GM06990 (cell line): ENCODE measurements around the gene CARS2.
"Not testable (repeated sequence)": the region's sequence is repeated elsewhere in the genome, so short reads cannot be mapped to it uniquely, and the experiment has no call there.

ENCODE experiments used
- DNase-seq: peaks from one replicate; pipeline ENCODE4 v3.0.0-alpha.2; 2011; ENCODE audit not compliant: insufficient read length; ENCODE audit errors: extremely low read depth
- H3K27me3 ChIP-seq: replicated peaks from 2 replicates; pipeline ENCODE4 v1.6.0; 2011; ENCODE audit warnings: low read length; ENCODE audit not compliant: control insufficient read depth, insufficient read depth
- H3K36me3 ChIP-seq: 2 replicates; pipeline ENCODE4 v1.5.1; 2011; ENCODE audit warnings: low read length; ENCODE audit not compliant: control insufficient read depth, insufficient read depth
- H3K4me3 ChIP-seq: replicated peaks from 2 replicates; pipeline ENCODE4 v1.5.1; 2011; ENCODE audit warnings: low read depth, mild to moderate bottlenecking, control low read depth, low read length
- TF ChIP-seq, protein P1 (sequence below): IDR thresholded peaks from 2 replicates; pipeline ENCODE4 v1.5.1; 2011; ENCODE audit warnings: low read length, control low read depth, mild to moderate bottlenecking, inconsistent platforms; ENCODE audit not compliant: insufficient read depth, poor library complexity, severe bottlenecking

The CARS2 gene

DNA sequence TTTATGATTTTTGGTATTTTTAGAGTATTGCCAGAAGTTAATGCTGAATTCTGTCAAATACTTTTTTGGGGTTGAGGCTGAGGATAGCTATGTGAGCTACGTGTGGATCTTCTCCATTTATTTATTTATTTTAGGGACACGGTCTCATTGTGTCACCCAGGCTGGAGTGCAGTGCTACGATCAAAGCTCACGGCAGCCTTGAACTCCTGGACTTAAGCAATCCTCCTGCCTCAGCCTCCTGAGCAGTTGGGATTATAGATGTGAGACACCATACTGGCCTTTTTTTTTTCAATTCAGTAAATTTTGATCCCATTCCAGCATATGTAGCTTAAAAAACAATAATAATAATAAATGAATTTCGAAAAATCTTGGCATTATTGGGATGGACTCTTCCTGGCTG, 28.6 kb upstream of the CARS2 start:
- H3K4me3 ChIP-seq: no peak overlapping the region
- TF ChIP-seq, protein P1, sequence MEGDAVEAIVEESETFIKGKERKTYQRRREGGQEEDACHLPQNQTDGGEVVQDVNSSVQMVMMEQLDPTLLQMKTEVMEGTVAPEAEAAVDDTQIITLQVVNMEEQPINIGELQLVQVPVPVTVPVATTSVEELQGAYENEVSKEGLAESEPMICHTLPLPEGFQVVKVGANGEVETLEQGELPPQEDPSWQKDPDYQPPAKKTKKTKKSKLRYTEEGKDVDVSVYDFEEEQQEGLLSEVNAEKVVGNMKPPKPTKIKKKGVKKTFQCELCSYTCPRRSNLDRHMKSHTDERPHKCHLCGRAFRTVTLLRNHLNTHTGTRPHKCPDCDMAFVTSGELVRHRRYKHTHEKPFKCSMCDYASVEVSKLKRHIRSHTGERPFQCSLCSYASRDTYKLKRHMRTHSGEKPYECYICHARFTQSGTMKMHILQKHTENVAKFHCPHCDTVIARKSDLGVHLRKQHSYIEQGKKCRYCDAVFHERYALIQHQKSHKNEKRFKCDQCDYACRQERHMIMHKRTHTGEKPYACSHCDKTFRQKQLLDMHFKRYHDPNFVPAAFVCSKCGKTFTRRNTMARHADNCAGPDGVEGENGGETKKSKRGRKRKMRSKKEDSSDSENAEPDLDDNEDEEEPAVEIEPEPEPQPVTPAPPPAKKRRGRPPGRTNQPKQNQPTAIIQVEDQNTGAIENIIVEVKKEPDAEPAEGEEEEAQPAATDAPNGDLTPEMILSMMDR: no peak
- DNase-seq: no peak
- H3K36me3 ChIP-seq: no peaks in the 10 kb centered on the region
- H3K27me3 ChIP-seq: no peaks in the 10 kb centered on the region

DNA sequence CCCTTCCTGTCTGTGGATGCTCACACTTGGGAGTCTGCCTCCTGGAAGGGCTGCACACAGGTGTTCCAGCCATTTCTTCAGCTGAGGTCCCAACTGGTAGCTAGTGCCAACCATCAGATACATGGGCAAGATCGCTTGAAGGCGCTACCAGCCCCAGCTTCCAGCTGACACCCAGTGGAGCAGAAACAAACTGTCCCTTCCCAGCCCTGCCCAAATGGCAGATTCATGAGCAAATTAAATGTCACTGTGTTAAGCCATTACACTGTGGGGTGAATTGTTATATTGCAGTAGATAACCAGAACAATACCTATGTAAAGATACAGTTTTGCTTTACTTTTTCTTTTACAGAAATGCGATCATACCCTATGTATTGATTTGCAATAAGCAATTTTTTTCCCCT, 25.2 kb upstream of the CARS2 start:
- H3K36me3 ChIP-seq: no peaks in the 10 kb centered on the region
- DNase-seq: no peak

DNA sequence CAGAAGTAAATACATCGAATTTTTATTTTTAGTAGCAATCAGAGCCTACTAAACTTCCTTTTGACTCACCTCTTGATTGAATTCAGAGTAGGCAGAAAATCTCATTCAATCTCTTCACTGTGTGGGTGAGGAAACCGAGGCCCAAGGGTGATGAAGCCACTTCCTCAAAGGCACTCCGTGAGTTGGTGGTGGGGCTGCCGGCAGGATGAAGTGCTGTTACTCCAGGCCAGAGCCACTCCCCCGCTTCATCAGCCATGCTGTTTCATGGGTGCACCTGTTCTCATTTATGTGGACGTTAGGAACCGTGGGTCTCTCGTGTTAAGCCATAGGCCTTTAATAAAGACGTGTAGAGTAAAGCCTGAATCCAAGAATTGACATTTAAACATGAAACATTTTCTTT, 20.8 kb upstream of the CARS2 start:
- DNase-seq: no peak

More for the DNA sequence above, 25.2 kb upstream of the CARS2 start:
- TF ChIP-seq, protein P1: no peak
- Histone ChIP-seq H3K4me3 (no peak overlapping the region), H3K27me3 (no peaks in the 10 kb centered on the region)

DNA sequence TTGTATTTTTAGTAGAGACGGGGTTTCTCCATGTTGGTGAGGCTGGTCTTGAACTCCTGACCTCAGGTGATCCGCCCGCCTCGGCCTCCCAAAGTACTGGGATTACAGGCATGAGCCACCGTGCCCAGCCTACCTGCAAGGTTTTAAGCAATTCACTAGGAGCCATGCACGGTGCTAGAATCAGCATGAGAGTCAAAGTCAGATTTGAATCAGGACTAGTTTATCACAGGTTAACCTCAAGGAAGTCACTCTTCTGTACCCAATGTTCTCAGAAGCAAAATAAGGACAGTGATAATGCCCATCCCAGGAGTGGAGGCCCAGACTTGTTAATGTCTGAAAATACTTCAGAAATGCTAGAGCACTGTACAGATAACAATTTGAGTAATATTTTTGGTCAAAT, 20.2 kb upstream of the CARS2 start:
- not testable (repeated sequence) for DNase-seq, H3K4me3 ChIP-seq, H3K36me3 ChIP-seq, H3K27me3 ChIP-seq

More for the DNA sequence above, 20.8 kb upstream of the CARS2 start:
- no peaks in the 10 kb centered on the region for H3K36me3 ChIP-seq
- no peaks in the 10 kb centered on the region for H3K27me3 ChIP-seq
- TF ChIP-seq, protein P1: no peak
- no peak overlapping the region for H3K4me3 ChIP-seq

DNA sequence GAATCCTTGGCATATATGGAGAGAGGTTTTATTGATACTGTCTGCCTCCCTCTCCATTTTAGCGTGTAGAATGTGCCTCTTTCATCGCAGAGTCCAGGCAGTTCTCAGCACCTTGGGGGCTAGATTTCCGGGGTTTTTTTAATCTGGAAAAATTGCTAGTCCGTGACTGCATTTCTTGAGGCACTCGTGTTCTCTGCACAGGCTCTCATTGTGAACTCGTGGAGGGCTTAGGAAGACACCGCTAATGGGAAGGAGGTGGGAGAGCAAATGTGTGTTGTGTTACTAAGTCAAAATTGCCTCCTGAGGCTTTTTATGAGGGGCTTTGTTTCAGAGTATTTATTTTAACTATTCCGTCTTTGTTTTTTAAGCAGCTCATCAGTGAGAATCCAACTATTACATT, 17.7 kb upstream of the CARS2 start:
- TF ChIP-seq, protein P1: no peak
- H3K36me3 ChIP-seq: peaks cover 8% of the 10 kb centered on the region
- no peaks in the 10 kb centered on the region for H3K27me3 ChIP-seq
- no peak overlapping the region for H3K4me3 ChIP-seq
- DNase-seq: no peak

DNA sequence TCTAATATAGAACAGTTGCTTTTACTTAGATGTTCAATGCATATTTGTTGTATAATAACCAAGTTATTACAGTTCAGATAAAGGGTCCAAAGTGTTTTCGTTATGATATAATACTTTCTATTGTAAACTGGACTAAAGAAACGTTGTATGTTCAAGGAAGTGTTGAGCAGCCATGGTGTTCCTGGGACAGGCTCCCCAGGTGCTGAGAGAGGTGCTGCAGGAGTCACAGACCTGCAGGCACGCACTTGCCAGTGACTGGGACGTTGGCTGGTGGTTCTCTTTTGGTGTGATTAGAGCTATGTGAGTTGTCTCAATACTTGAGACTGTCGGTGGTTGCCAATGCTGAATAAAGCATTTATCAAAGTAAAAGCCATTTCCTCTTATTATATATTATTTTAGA, 17.1 kb upstream of the CARS2 start:
- DNase-seq: no peak
- Histone ChIP-seq H3K36me3 (peaks cover 8% of the 10 kb centered on the region), H3K4me3 (no peak overlapping the region), H3K27me3 (no peaks in the 10 kb centered on the region)
- TF ChIP-seq, protein P1: no peak
